HG03039 (cell line): ENCODE results near the gene REG3G.
"Not testable (repeated sequence)": the region's sequence is repeated elsewhere in the genome, so short reads cannot be mapped to it uniquely, and the experiment has no call there.

Experiments
- ATAC-seq: cut with Tn5 transposase; IDR thresholded peaks from one replicate; pipeline ENCODE4 v1.9.1; 2021; ENCODE audit warnings: mild to moderate bottlenecking, moderate library complexity; ENCODE audit not compliant: unreplicated experiment

The REG3G gene

DNA sequence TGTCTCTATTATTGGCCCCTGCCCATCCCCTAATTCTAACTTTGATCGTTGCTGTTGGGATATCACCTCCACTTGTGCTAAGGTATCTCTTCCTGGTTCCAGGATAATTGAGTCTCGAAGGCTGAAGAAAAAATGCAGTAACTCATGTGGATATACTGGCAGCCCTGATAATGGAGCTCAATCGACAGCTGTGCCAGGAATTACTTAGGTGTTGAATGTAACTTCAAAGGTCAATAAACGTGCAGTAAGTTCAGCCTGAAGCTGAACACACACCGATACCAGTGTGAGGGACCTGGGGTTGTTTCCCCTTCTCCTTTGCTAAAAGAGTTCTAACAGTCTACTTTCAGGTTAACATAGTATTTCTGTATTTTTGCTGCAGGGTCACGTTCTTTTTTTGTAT, 11.9 kb upstream of the REG3G start:
- ATAC-seq = no peak

DNA sequence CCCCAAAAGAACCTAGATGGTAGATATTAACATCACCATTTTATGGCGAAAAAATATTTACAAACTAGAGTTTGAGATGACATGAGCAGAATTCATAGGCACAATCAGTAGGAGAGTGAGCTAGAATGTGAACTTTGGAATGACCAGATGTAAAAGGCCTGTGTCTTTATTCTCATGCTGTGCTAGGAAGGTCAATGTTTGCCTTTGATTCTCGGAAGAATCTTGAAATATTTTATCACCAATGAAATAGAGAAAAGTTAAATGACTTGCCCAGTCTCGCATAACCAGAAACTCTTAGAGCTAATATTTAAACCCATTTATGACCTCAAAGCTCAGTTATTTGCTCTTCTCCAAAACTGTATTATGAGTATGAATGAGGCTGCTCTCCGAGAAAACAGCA, 9.2 kb upstream of the REG3G start:
- ATAC-seq = no peak

GRCh38 chr2:79026061-79026460, 559 bp downstream of the REG3G start:
- no peak for ATAC-seq

- no peak for ATAC-seq
These were observed 14.4 kb downstream of the REG3G start for GRCh38 chr2:79039944-79040343.

DNA sequence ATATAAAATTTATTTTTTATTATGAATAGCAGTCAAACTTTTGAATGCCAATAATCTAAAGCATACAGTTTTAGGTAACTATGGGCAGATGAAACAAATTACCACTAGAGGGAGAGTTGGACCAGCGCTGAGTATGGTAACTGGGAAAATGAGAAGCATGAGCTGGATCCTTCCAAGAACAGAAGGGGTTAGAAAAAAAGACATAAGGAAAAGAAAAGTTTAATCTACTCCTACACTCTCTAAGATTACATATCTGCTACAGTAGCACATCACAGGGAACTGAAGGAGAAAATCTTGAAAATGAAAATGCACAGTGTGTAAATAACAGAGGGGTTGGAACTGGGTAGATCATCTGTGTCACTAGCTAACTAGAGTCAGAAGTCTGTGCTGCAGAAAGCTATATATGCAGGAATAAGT, 15.5 kb downstream of the REG3G start:
- ATAC-seq = no peak

DNA sequence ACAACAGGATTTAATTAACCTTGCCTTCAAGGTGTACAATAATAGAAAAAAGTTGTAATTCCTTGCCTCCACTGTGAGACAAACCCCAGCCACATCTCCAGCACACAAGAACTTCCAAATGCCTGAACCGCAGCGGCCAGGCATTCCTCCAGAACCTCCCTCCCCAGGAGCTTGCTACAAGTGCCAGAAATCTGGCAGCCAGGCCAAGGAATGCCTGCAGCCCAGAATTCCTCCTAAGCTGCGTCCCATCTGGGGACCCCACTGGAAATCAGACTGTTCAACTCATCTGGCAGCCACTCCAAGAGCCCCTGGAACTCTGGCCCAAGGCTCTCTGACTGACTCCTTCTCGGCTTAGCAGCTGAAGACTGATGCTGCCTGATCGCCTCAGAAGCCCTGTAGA, 28.0 kb downstream of the REG3G start:
- ATAC-seq = not testable (repeated sequence)

- ATAC-seq = not testable (repeated sequence)
These were observed 29.3 kb downstream of the REG3G start for GRCh38 chr2:79054769-79055168.

DNA sequence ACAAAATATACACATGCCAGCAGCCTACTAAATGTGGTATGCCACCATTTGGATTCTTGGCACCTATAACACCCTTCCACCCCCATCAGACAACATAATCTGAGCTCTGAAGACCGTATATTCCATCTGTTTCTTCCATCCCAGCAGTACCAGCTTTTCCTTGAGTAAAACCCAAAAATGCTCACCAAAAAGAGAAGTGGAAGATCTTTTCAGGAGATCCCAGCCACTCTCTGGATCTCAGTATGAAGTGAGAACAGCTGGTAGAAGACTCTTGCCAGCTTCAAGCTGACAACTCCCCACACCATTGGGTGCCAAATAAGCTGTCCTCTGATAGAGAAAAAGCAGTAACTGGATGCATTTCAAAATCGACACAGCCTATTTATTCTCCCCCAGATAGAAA, 39.7 kb downstream of the REG3G start:
- no peak for ATAC-seq

- ATAC-seq = no peak
These were observed 45.6 kb downstream of the REG3G start for GRCh38 chr2:79071078-79071477.
